SU-DHL-6 (cell line): ENCODE results near the gene SOCS1.

ENCODE experiments used
- H2AFZ ChIP-seq: fragments of 200-600 bp; sonication (generic); 2 replicates; pipeline ENCODE4 v1.6.1; 2014; ENCODE audit warnings: low read depth, mild to moderate bottlenecking, moderate library complexity, mixed read lengths, antibody characterized with exemption, low read length; ENCODE audit not compliant: severe bottlenecking
- H3F3A ChIP-seq: fragments of 200-600 bp; shearing (Covaris generic); 2 replicates; pipeline ENCODE4 v1.6.0; 2016; ENCODE audit warnings: antibody characterized with exemption, mild to moderate bottlenecking; ENCODE audit not compliant: insufficient read depth
- H3K27ac ChIP-seq: fragments of 200-600 bp; sonication (generic); 2 replicates; pipeline ENCODE4 v1.5.1; 2016; ENCODE audit warnings: low read depth, mild to moderate bottlenecking, low read length, moderate library complexity, mixed read lengths
- H3K27me3 ChIP-seq: fragments of 200-600 bp; sonication (generic), shearing (Covaris generic); 2 replicates; pipeline ENCODE4 v1.6.0; 2014; ENCODE audit warnings: mild to moderate bottlenecking, low read length
- H3K36me3 ChIP-seq: fragments of 200-600 bp; sonication (generic); 2 replicates; pipeline ENCODE4 v1.6.1; 2014; ENCODE audit warnings: mild to moderate bottlenecking, low read length, mixed read lengths
- H3K4me2 ChIP-seq: fragments of 300-600, 200-600 bp; shearing (Covaris generic), sonication (generic); 2 replicates; pipeline ENCODE4 v1.6.0; 2014; ENCODE audit warnings: low read length, low read depth, mild to moderate bottlenecking; ENCODE audit not compliant: poor library complexity, severe bottlenecking
- H3K4me3 ChIP-seq: fragments of 200-600 bp; sonication (generic); 2 replicates; pipeline ENCODE4 v1.5.1; 2014; ENCODE audit warnings: antibody characterized with exemption, low read length, mild to moderate bottlenecking, mixed read lengths; ENCODE audit not compliant: insufficient read depth, poor library complexity, severe bottlenecking
- H3K79me2 ChIP-seq: fragments of 200-600 bp; sonication (generic); 2 replicates; pipeline ENCODE4 v1.6.1; 2014; ENCODE audit warnings: mild to moderate bottlenecking, low read length, moderate library complexity; ENCODE audit not compliant: insufficient read depth
- H3K9ac ChIP-seq: fragments of 200-600 bp; sonication (generic); 2 replicates; pipeline ENCODE4 v1.7.0; 2014; ENCODE audit warnings: mild to moderate bottlenecking, low read length
- H3K9me2 ChIP-seq: fragments of 200-600 bp; sonication (generic); replicated peaks from 2 replicates; pipeline ENCODE4 v1.6.1; 2014; ENCODE audit warnings: low read length; ENCODE audit not compliant: insufficient read depth
- H3K9me3 ChIP-seq: fragments of 200-600 bp; sonication (generic); 2 replicates; pipeline ENCODE4 v1.6.1; 2014; ENCODE audit warnings: low read length, mixed read lengths; ENCODE audit not compliant: insufficient read depth
- H4K20me1 ChIP-seq: fragments of 200-600 bp; sonication (generic); 2 replicates; pipeline ENCODE4 v1.6.1; 2014; ENCODE audit warnings: low read depth, mild to moderate bottlenecking, antibody characterized with exemption, low read length, moderate library complexity, mixed read lengths
- CTCF ChIP-seq: fragments of 200-600 bp; sonication (generic); IDR thresholded peaks from one replicate; pipeline ENCODE4 v1.5.1; 2017; ENCODE audit warnings: antibody characterized with exemption, mild to moderate bottlenecking, low read length, moderate library complexity; ENCODE audit not compliant: insufficient read depth, poor library complexity, severe bottlenecking
- EZH2phosphoT487 ChIP-seq: fragments of 200-600 bp; sonication (generic), shearing (Covaris generic); conservative IDR thresholded peaks from 2 replicates; pipeline ENCODE4 v1.6.1; 2018; ENCODE audit warnings: mild to moderate bottlenecking, antibody characterized with exemption, low read length, moderate library complexity, mixed read lengths

The SOCS1 gene

GRCh38 chr16:11248133-11248532 is 7.9 kb downstream of the SOCS1 start:
- no peaks in the 10 kb centered on the region for H3F3A ChIP-seq
- no peak overlapping the region for H3K4me2 ChIP-seq
- TF ChIP-seq CTCF, result no peak
- no peak for TF ChIP-seq EZH2phosphoT487
- H3K9me3 ChIP-seq, result no peaks in the 10 kb centered on the region
- no peaks in the 10 kb centered on the region for H4K20me1 ChIP-seq
- H3K9ac ChIP-seq, result no peak overlapping the region
- no peak overlapping the region for H3K4me3 ChIP-seq
- H2AFZ ChIP-seq, result no peak overlapping the region
- H3K27me3 ChIP-seq, result no peaks in the 10 kb centered on the region
- no peaks in the 10 kb centered on the region for H3K36me3 ChIP-seq
- no peaks in the 10 kb centered on the region for H3K9me2 ChIP-seq
- no peaks in the 10 kb centered on the region for H3K79me2 ChIP-seq
- no peak overlapping the region for H3K27ac ChIP-seq

- Histone ChIP-seq H2AFZ (no peak overlapping the region), H3K27me3 (no peaks in the 10 kb centered on the region), H3K4me2 (no peak overlapping the region), H3K9ac (no peak overlapping the region), H3K4me3 (no peak overlapping the region), H3F3A (no peaks in the 10 kb centered on the region), H3K9me2 (no peaks in the 10 kb centered on the region), H3K27ac (no peak overlapping the region), H3K9me3 (no peaks in the 10 kb centered on the region), H4K20me1 (no peaks in the 10 kb centered on the region), H3K79me2 (no peaks in the 10 kb centered on the region), H3K36me3 (no peaks in the 10 kb centered on the region)
- TF ChIP-seq CTCF (no peak), EZH2phosphoT487 (no peak)
Observed at GRCh38 chr16:11245988-11246387, 10.0 kb downstream of the SOCS1 start.

- Histone ChIP-seq H3K4me3 (no peak overlapping the region), H3K9me2 (no peaks in the 10 kb centered on the region), H3F3A (no peaks in the 10 kb centered on the region), H3K27ac (no peak overlapping the region), H3K9ac (no peak overlapping the region), H3K4me2 (no peak overlapping the region), H3K36me3 (no peaks in the 10 kb centered on the region), H2AFZ (no peak overlapping the region), H3K9me3 (no peaks in the 10 kb centered on the region), H3K27me3 (no peaks in the 10 kb centered on the region), H4K20me1 (no peaks in the 10 kb centered on the region), H3K79me2 (no peaks in the 10 kb centered on the region)
- TF ChIP-seq EZH2phosphoT487 (no peak), CTCF (no peak)
Observed at GRCh38 chr16:11245222-11245737, 10.7 kb downstream of the SOCS1 start.

GRCh38 chr16:11242658-11243057 is 13.3 kb downstream of the SOCS1 start:
- TF ChIP-seq EZH2phosphoT487 (no peak), CTCF (no peak)
- H3K27ac ChIP-seq, result no peak overlapping the region

More at GRCh38 chr16:11242658-11243057, 13.3 kb downstream of the SOCS1 start:
- no peaks in the 10 kb centered on the region for H3K9me3 ChIP-seq
- no peak overlapping the region for H2AFZ ChIP-seq
- H3K36me3 ChIP-seq, result no peaks in the 10 kb centered on the region
- H4K20me1 ChIP-seq, result no peaks in the 10 kb centered on the region
- H3K79me2 ChIP-seq, result no peaks in the 10 kb centered on the region
- no peak overlapping the region for H3K9ac ChIP-seq
- H3K27me3 ChIP-seq, result no peaks in the 10 kb centered on the region
- no peak overlapping the region for H3K4me3 ChIP-seq
- H3F3A ChIP-seq, result no peaks in the 10 kb centered on the region
- no peaks in the 10 kb centered on the region for H3K9me2 ChIP-seq
- H3K4me2 ChIP-seq, result no peak overlapping the region
